Fibroblast of lung (primary cell): ENCODE results near the gene PPP2R2D.
"Not testable (repeated sequence)": the region's sequence is repeated elsewhere in the genome, so short reads cannot be mapped to it uniquely, and the experiment has no call there.

Experiments used
- EZH2 ChIP-seq: IDR thresholded peaks from 2 replicates; pipeline ENCODE4 v1.5.1; 2012; ENCODE audit warnings: low read length, control low read depth, mild to moderate bottlenecking; ENCODE audit errors: missing control alignments
- TF ChIP-seq, protein P1 (sequence below), 2 donors: IDR thresholded peaks in 1 of 2; conservative IDR thresholded peaks in 1 of 2; 1 replicate in 1 of 2; 2 replicates in 1 of 2; pipeline ENCODE4 v1.5.1; 2011 to 2012; ENCODE audit warnings: low read length in 2 of 2, control low read depth in 1 of 2, inconsistent platforms in 1 of 2, low read depth in 1 of 2, mild to moderate bottlenecking in 1 of 2

DNA sequence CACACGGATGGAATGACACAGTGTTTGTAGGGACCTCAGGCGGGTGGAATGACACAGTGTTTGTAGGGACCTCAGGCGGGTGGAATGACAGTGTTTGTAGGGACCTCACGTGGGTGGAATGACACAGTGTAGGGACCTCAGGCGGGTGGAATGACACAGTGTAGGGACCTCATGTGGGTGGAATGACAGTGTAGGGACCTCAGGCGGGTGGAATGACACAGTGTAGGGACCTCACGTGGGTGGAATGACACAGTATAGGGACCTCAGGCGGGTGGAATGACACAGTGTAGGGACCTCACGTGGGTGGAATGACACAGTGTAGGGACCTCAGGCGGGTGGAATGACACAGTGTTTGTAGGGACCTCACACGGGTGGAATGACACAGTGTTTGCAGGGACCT is 16.7 kb downstream of the PPP2R2D start:
- TF ChIP-seq, protein P1, sequence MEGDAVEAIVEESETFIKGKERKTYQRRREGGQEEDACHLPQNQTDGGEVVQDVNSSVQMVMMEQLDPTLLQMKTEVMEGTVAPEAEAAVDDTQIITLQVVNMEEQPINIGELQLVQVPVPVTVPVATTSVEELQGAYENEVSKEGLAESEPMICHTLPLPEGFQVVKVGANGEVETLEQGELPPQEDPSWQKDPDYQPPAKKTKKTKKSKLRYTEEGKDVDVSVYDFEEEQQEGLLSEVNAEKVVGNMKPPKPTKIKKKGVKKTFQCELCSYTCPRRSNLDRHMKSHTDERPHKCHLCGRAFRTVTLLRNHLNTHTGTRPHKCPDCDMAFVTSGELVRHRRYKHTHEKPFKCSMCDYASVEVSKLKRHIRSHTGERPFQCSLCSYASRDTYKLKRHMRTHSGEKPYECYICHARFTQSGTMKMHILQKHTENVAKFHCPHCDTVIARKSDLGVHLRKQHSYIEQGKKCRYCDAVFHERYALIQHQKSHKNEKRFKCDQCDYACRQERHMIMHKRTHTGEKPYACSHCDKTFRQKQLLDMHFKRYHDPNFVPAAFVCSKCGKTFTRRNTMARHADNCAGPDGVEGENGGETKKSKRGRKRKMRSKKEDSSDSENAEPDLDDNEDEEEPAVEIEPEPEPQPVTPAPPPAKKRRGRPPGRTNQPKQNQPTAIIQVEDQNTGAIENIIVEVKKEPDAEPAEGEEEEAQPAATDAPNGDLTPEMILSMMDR (conservative IDR thresholded peaks at IDR 0.05 in 1 of 2, IDR thresholded peaks at IDR 0.05 in 1 of 2; ENCODE audit: low read depth in 1 of 2, low read length in 2 of 2): not testable (repeated sequence)
- TF ChIP-seq EZH2: not testable (repeated sequence)
